SW480 (cell line): Measurements from ENCODE around the gene TEKTIP1.

ENCODE experiments used
- DNase-seq: peaks from one replicate; pipeline ENCODE4 v3.0.0-alpha.2; 2016; ENCODE audit warnings: low spot score

TEKTIP1 gene

GRCh38 chr19:3586127-3586626 lies 47.2 kb downstream of the TEKTIP1 start:
- no peak for DNase-seq

- DNase-seq, result no peak
Observed at GRCh38 chr19:3586707-3587346, 47.9 kb downstream of the TEKTIP1 start.

GRCh38 chr19:3589439-3589838 lies 50.5 kb downstream of the TEKTIP1 start:
- DNase-seq, result no peak

- no peak for DNase-seq
Observed at GRCh38 chr19:3589949-3590348, 51.0 kb downstream of the TEKTIP1 start.

GRCh38 chr19:3590991-3591659 lies 52.2 kb downstream of the TEKTIP1 start:
- no peak for DNase-seq

- DNase-seq, result no peak
Observed at GRCh38 chr19:3591876-3592613, 53.1 kb downstream of the TEKTIP1 start.

- no peak for DNase-seq
Observed at GRCh38 chr19:3593156-3593555, 54.2 kb downstream of the TEKTIP1 start.
